PC-3 (cell line): Measurements from ENCODE around the gene FUT4. TPM values are rescaled to one million over a fixed set of nuclear protein-coding genes. Genes with fewer than 3 reads are reported as not detected.

Experiments used
- ATAC-seq: fragments of 200-7000 bp; cut with Tn5 transposase; 2 replicates; pipeline ENCODE4 v1.9.1; 2020; ENCODE audit warnings: mild to moderate bottlenecking, moderate library complexity
- BruUV-seq: library from RNA; stranded (reverse); fragments of 400-500 nt; replicated peaks from 2 replicates; lab custom pipeline; 2021; lab: Mats Ljungman, UMichigan
- CTCF ChIA-PET: fragments of 300-600 bp; sonication (Branson Sonifier 250); formaldehyde crosslinking; loops from one replicate; lab custom pipeline; 2022; ENCODE audit warnings: antibody characterized with exemption; lab: Charles Lee
- POLR2A ChIA-PET: fragments of 300-600 bp; sonication (Branson Sonifier 250); formaldehyde crosslinking; loops from one replicate; lab custom pipeline; 2022; ENCODE audit warnings: antibody characterized with exemption; ENCODE audit not compliant: unreplicated experiment; lab: Charles Lee
- DNase-seq: peaks from one replicate; pipeline ENCODE4 v3.0.0-alpha.2; 2015
- H2AFZ ChIP-seq: fragments of 300-600 bp; sonication (generic); 2 replicates; pipeline ENCODE4 v1.6.0; 2016; ENCODE audit warnings: antibody characterized with exemption, low read length
- H3F3A ChIP-seq: fragments of 300-600 bp; sonication (generic); one replicate; pipeline ENCODE4 v1.6.0; 2017; ENCODE audit warnings: antibody characterized with exemption, low read length, control low read depth, mild to moderate bottlenecking; ENCODE audit not compliant: unreplicated experiment
- H3K27ac ChIP-seq: fragments of 300-600 bp; sonication (generic); 2 replicates; pipeline ENCODE4 v1.5.1; 2016; ENCODE audit warnings: mild to moderate bottlenecking, low read length
- H3K27me3 ChIP-seq: fragments of 300-600 bp; sonication (generic); 2 replicates; pipeline ENCODE4 v1.6.1; 2016; ENCODE audit warnings: low read length, mixed read lengths
- H3K36me3 ChIP-seq: fragments of 300-600 bp; sonication (generic); 2 replicates; pipeline ENCODE4 v1.6.1; 2016; ENCODE audit warnings: low read depth, mixed run types, low read length, mixed read lengths
- H3K4me1 ChIP-seq: fragments of 300-600 bp; sonication (generic); 2 replicates; pipeline ENCODE4 v1.5.1; 2016; ENCODE audit warnings: low read length; ENCODE audit not compliant: insufficient read depth
- H3K4me2 ChIP-seq: fragments of 300-600 bp; sonication (generic); 2 replicates; pipeline ENCODE4 v1.6.0; 2016; ENCODE audit warnings: low read length
- H3K4me3 ChIP-seq: fragments of 300-600 bp; sonication (generic); 2 replicates; pipeline ENCODE4 v1.5.1; 2016; ENCODE audit warnings: mild to moderate bottlenecking, low read length, mixed read lengths
- H3K79me2 ChIP-seq: fragments of 300-600 bp; sonication (generic); 2 replicates; pipeline ENCODE4 v1.6.1; 2017; ENCODE audit warnings: low read length, mixed read lengths
- H3K9ac ChIP-seq: fragments of 300-600 bp; sonication (generic); 2 replicates; pipeline ENCODE4 v1.6.0; 2016; ENCODE audit warnings: mild to moderate bottlenecking, low read length
- H3K9me2 ChIP-seq: fragments of 300-600 bp; sonication (generic); replicated peaks from 2 replicates; pipeline ENCODE4 v1.6.1; 2016; ENCODE audit warnings: mixed run types, low read length, mixed read lengths
- H3K9me3 ChIP-seq: fragments of 300-600 bp; sonication (generic); 2 replicates; pipeline ENCODE4 v1.6.1; 2016; ENCODE audit warnings: low read length, mixed read lengths
- H4K20me1 ChIP-seq: fragments of 300-600 bp; sonication (generic); 2 replicates; pipeline ENCODE4 v1.6.1; 2016; ENCODE audit warnings: low read length, mixed read lengths
- EZH2 ChIP-seq: fragments of 300-600 bp; sonication (generic); IDR thresholded peaks from one replicate; pipeline ENCODE4 v1.6.1; 2017; ENCODE audit warnings: antibody characterized with exemption, mild to moderate bottlenecking, low read length; ENCODE audit not compliant: unreplicated experiment
- EZH2phosphoT487 ChIP-seq: fragments of 300-600 bp; sonication (generic); IDR thresholded peaks from 2 replicates; pipeline ENCODE4 v1.6.1; 2018; ENCODE audit warnings: mild to moderate bottlenecking, antibody characterized with exemption, low read length, borderline replicate concordance
- intact Hi-C: fragments of 100-400 bp; cut with micrococcal nuclease; formaldehyde crosslinking; loops from 2 replicates; pipeline ENCODE4 v1.9.0; 2023
- total RNA-seq: library from RNA; depleted of rRNA; stranded (reverse); fragments of >200 nt; gene quantifications from 2 replicates; pipeline ENCODE4 v1.2.3, GENCODE V29; 2014
- TF ChIP-seq, protein P1 (sequence below): fragments of 300-600 bp; sonication (generic); conservative IDR thresholded peaks from 2 replicates; pipeline ENCODE4 v1.5.1; 2017; ENCODE audit warnings: antibody characterized with exemption, low read depth, mild to moderate bottlenecking, low read length

The FUT4 gene
- total RNA-seq, 1 experiment from 2014 or later: 2.8 TPM

DNA sequence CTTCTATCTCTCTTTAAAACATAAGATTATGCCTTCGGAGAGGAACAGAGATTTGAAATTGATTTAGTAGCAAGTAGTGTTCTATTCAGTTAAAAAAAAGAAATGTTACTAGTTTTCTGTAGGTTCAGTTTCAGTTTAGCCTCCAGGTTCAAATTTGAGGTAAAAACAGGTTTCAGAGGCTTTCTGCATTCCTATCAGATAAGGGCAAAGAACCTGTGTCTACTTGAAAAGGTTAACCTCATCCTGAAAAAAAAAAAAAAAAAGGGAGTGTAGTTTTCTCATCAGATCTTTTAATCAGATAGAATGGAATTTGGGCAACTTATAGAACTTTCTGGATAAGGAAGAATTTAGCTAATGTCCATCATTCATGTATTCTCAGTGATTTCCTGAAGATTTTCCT, 19.4 kb upstream of the FUT4 start:
- H3K27me3 ChIP-seq: no peaks in the 10 kb centered on the region
- no peaks in the 10 kb centered on the region for H3K4me1 ChIP-seq
- no peaks in the 10 kb centered on the region for H3K9me3 ChIP-seq
- BruUV-seq: no TSS peak
- POLR2A ChIA-PET: interaction anchor here (0.6 kb wide), 1 partner anchor 59 kb away, joined by 3 read pairs; no protein-coding TSS in a partner anchor
- H3F3A ChIP-seq: no peaks in the 10 kb centered on the region
- H3K27ac ChIP-seq: no peak overlapping the region
- H3K9ac ChIP-seq: no peak overlapping the region
- H3K36me3 ChIP-seq: no peaks in the 10 kb centered on the region
- no peak overlapping the region for H3K4me3 ChIP-seq
- no peak overlapping the region for H2AFZ ChIP-seq
- DNase-seq: no peak
- H3K4me2 ChIP-seq: no peak overlapping the region
- CTCF ChIA-PET: no interaction called here
- H4K20me1 ChIP-seq: no peaks in the 10 kb centered on the region
- no peaks in the 10 kb centered on the region for H3K79me2 ChIP-seq
- TF ChIP-seq, protein P1, sequence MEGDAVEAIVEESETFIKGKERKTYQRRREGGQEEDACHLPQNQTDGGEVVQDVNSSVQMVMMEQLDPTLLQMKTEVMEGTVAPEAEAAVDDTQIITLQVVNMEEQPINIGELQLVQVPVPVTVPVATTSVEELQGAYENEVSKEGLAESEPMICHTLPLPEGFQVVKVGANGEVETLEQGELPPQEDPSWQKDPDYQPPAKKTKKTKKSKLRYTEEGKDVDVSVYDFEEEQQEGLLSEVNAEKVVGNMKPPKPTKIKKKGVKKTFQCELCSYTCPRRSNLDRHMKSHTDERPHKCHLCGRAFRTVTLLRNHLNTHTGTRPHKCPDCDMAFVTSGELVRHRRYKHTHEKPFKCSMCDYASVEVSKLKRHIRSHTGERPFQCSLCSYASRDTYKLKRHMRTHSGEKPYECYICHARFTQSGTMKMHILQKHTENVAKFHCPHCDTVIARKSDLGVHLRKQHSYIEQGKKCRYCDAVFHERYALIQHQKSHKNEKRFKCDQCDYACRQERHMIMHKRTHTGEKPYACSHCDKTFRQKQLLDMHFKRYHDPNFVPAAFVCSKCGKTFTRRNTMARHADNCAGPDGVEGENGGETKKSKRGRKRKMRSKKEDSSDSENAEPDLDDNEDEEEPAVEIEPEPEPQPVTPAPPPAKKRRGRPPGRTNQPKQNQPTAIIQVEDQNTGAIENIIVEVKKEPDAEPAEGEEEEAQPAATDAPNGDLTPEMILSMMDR: no peak
- TF ChIP-seq EZH2phosphoT487 (no peak), EZH2 (no peak)
- intact Hi-C loops: no loop called here
- ATAC-seq: no peak
- H3K9me2 ChIP-seq: no peaks in the 10 kb centered on the region

DNA sequence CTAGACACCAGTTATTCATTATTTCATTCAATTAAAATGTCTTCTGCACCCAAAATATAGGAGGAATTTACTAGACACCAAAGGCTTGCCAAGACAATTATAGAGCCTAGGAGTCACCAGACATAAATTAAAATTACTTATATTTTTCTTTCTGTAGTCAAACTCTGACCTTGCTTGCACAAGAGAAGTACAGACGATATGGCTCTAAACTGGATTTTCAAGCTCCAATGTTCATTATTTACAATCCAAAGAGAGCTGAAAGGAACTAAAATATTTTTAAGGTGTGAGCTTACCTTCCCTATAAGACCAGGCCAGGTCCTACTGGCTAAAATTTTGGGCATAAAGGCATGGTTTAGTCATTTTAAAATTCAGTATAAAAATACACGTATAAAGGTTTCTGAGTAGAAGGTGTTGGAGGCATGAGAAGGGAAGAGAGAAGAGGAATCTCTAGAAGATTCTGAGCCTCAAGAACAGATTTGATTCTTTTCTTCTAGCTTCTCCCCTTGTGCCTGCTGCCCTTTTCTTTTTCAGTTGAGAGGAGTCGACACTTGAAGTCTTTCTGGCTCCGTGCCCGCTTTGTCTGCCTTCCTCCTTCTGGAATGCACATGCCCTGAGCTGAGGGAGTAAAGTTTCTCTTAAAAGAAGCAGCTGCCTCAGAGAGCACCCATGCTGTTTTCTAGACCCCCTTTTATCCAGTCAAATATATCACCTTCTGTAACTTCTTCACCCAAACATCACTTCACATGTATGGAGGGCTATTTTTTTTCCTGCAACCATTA, 18.0 kb upstream of the FUT4 start:
- Histone ChIP-seq H3K27ac (no peak overlapping the region), H3K9me3 (no peaks in the 10 kb centered on the region), H3K36me3 (no peaks in the 10 kb centered on the region), H2AFZ (no peak overlapping the region), H3K9me2 (no peaks in the 10 kb centered on the region), H3K4me3 (no peak overlapping the region), H3K79me2 (no peaks in the 10 kb centered on the region), H3K27me3 (no peaks in the 10 kb centered on the region), H3K9ac (no peak overlapping the region), H3K4me1 (no peaks in the 10 kb centered on the region), H3F3A (no peaks in the 10 kb centered on the region), H4K20me1 (no peaks in the 10 kb centered on the region), H3K4me2 (no peak overlapping the region)
- ATAC-seq (no peak), DNase-seq (peak; percentile 48)
- BruUV-seq: no TSS peak
- POLR2A ChIA-PET: no interaction called here
- no peak for TF ChIP-seq EZH2
- no peak for TF ChIP-seq EZH2phosphoT487
- TF ChIP-seq, protein P1: no peak
- intact Hi-C loops: no loop called here
- CTCF ChIA-PET: no interaction called here
